Breast epithelium (tissue), 4 donors: ENCODE data around the gene SLC38A3. TPM values are rescaled to one million over a fixed set of nuclear protein-coding genes. Genes with fewer than 3 reads are reported as not detected.
"Not testable (repeated sequence)": the region's sequence is repeated elsewhere in the genome, so short reads cannot be mapped to it uniquely, and the experiment has no call there.

Source experiments
- DNase-seq, 2 donors: peaks; one replicate each; pipeline ENCODE4 v3.0.0-alpha.2; 2019; ENCODE audit warnings: low spot score in 2 of 2
- H3K27ac ChIP-seq, 2 donors: fragments of 200-600 bp; sonication (generic) in 1 of 2; one replicate each; pipeline ENCODE4 v1.5.1; 2016 to 2019; ENCODE audit warnings: mild to moderate bottlenecking in 1 of 2
- H3K27me3 ChIP-seq, 2 donors: fragments of 200-600 bp; sonication (generic) in 1 of 2; one replicate each; pipeline versions ENCODE4 v1.5.1 to v1.6.0; 2017 to 2019; ENCODE audit warnings: control low read depth in 1 of 2, mild to moderate bottlenecking in 1 of 2
- H3K36me3 ChIP-seq: fragments of 200-600 bp; one replicate; pipeline ENCODE4 v1.5.1; 2019
- H3K4me1 ChIP-seq, 2 donors: fragments of 200-600 bp; sonication (generic); one replicate each; pipeline ENCODE4 v1.5.1; 2016 to 2019; ENCODE audit warnings: control low read depth in 1 of 2
- H3K4me3 ChIP-seq, 3 donors: fragments of 200-600 bp; sonication (generic); 1 replicate in 2 of 3; 2 replicates in 1 of 3; pipeline ENCODE4 v1.5.1; 2016 to 2019; ENCODE audit warnings: mild to moderate bottlenecking in 3 of 3, moderate library complexity in 2 of 3
- H3K9me3 ChIP-seq, 2 donors: fragments of 200-600 bp; sonication (generic) in 1 of 2; one replicate each; pipeline ENCODE4 v1.5.1; 2016 to 2019; ENCODE audit warnings: control low read depth in 1 of 2
- CTCF ChIP-seq, 3 donors: fragments of 450-650 bp; IDR thresholded peaks; one replicate each; pipeline ENCODE4 v1.5.1; 2016 to 2017; ENCODE audit warnings: antibody characterized with exemption in 3 of 3, mild to moderate bottlenecking in 3 of 3, moderate library complexity in 3 of 3
- POLR2A ChIP-seq: fragments of 450-650 bp; IDR thresholded peaks from one replicate; pipeline ENCODE4 v1.6.1; 2016; ENCODE audit warnings: antibody characterized with exemption, mild to moderate bottlenecking, moderate library complexity
- POLR2AphosphoS5 ChIP-seq, 3 donors: sonication (generic); formaldehyde crosslinking; IDR thresholded peaks; one replicate each; pipeline ENCODE4 v1.6.1; 2017; ENCODE audit warnings: antibody characterized with exemption in 3 of 3
- intact Hi-C: fragments of 100-400 bp; cut with DNase I; formaldehyde crosslinking; loops from one replicate; pipeline ENCODE4 v1.15.1; 2023; ENCODE audit warnings: low total_unique reads
- total RNA-seq, 3 donors: library from RNA; depleted of rRNA; stranded (reverse); fragments of >200 nt; gene quantifications; one replicate each; pipeline ENCODE4 v1.1.0, GENCODE V29; 2016

SLC38A3 gene
- total RNA-seq, 3 donors from 2014 or later = 0.98 to 2.5 TPM; not detected in 1

DNA sequence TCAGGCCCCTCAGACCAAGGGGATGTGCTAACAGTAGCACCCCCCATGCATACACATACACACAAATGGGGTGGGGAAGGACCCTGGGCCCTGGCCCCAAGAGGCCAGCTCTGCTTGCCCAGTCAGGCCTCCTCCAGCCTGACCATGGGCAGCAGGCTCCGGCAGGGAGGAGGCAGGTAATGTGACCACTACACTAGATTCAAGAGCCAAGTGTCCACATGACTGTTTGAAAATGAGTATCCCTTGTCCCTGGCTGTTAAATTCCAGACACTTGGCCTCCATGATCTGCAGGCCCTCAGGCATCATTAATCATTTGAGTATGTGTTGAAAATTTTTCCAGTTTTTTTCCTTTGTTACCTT is 17.1 kb downstream of the SLC38A3 start:
- no peaks in the 10 kb centered on the region for H3K36me3 ChIP-seq
- peak overlapping the region in 1 of 2 donors; percentile 45 for H3K27ac ChIP-seq
- H3K9me3 ChIP-seq = no peaks in the 10 kb centered on the region
- DNase-seq = no peak
- no peaks in the 10 kb centered on the region for H3K4me1 ChIP-seq
- no peak overlapping the region for H3K4me3 ChIP-seq
- intact Hi-C loops = no loop called here
- H3K27me3 ChIP-seq = no peaks in the 10 kb centered on the region
- TF ChIP-seq POLR2AphosphoS5 (IDR thresholded peaks at IDR 0.05) = no peak
- TF ChIP-seq CTCF (IDR thresholded peaks at IDR 0.05) = no peak
- TF ChIP-seq POLR2A = no peak

DNA sequence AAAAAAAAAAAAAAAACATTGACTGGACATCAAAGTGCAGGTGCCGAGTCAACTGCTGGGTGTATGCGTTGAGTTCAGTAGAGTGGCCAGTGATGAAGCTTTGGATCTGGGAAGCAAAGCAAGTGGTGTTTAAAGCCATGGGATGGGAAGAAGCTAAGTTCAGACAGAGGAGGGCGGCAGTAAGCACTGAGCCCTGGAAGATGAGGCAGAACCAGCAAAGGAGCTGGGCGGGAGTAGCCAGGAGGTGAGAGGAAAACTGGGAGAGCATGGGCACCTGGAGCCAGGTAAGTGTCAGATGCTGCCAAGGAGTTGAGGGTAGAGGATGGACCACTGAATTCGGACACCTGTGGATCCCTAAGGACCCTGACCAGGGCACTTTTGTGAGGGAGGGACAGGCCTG is 19.6 kb downstream of the SLC38A3 start:
- Histone ChIP-seq H3K4me3 (no peak overlapping the region), H3K9me3 (no peaks in the 10 kb centered on the region), H3K36me3 (no peaks in the 10 kb centered on the region), H3K27me3 (no peaks in the 10 kb centered on the region), H3K27ac (no peak overlapping the region), H3K4me1 (peaks cover 0 to 3% of the 10 kb centered on the region in 2 donors)
- TF ChIP-seq CTCF (IDR thresholded peaks at IDR 0.05) = no peak
- no peak for TF ChIP-seq POLR2A
- no peak for TF ChIP-seq POLR2AphosphoS5 (IDR thresholded peaks at IDR 0.05)
- no peak for DNase-seq
- intact Hi-C loops = loop anchor here (1.0 kb wide), 1 partner anchor 25 kb away; no protein-coding TSS in a partner anchor

GRCh38 chr3:50226888-50227389 is 21.9 kb downstream of the SLC38A3 start:
- Histone ChIP-seq H3K4me3 (peak overlapping the region; percentile 59 to 71 (median 71)), H3K27me3 (no peaks in the 10 kb centered on the region), H3K27ac (peak overlapping the region; percentile 68 to 77), H3K9me3 (no peaks in the 10 kb centered on the region), H3K4me1 (peaks cover 0 to 3% of the 10 kb centered on the region in 2 donors), H3K36me3 (no peaks in the 10 kb centered on the region)
- intact Hi-C loops = loop anchor here (2.0 kb wide), 1 partner anchor 46 kb away; no protein-coding TSS in a partner anchor
- TF ChIP-seq POLR2A = no peak
- no peak for TF ChIP-seq POLR2AphosphoS5 (IDR thresholded peaks at IDR 0.05)
- TF ChIP-seq CTCF (IDR thresholded peaks at IDR 0.05) = no peak
- no peak for DNase-seq

DNA sequence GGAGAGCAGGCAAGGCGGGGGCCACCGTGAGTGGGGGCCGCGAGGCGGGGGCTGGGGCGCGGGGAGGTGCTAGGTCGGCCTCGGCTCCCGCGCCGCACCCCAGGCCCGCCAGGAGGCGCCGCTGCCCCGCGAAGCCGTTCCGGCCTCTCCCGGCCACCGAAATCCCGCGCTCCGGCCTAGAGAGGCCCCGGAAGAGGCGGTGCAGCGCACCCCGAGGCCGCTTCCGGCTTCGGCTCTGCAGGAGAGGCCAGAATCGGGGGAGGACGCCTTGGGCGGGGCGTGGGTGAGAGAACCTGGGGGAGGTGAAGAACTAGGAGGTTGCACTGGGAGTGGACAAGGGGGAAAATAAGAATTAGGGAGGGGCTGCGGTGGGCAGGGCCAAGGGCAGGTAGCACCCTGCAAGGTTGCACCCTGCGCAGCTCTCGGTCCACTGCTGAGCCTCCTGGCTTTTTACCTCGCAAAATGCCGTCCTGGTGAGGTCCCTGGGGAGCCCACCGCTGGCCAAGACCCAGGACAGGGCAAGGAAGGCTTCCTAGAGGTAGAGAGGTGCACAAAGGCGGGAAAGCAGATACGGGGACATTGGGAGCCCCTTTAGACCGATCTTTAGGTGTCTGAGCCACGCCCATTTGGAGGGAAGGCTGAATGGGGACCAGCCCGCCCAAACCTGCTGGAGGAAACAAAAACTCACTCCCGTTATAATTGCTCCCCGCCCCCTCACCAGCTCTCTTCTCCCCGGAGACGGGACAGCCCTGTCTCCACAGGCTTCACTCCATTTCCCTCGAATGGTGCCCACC is 22.5 kb downstream of the SLC38A3 start:
- intact Hi-C loops = loop anchor here (2.0 kb wide), 1 partner anchor 45 kb away; no protein-coding TSS in a partner anchor
- DNase-seq = peak; percentile 93 to 94
- Histone ChIP-seq H3K4me3 (peak overlapping the region; percentile 59 to 71 (median 71)), H3K4me1 (peaks cover 0 to 3% of the 10 kb centered on the region in 2 donors), H3K27me3 (no peaks in the 10 kb centered on the region), H3K27ac (peak overlapping the region; percentile 71 to 77), H3K9me3 (no peaks in the 10 kb centered on the region), H3K36me3 (no peaks in the 10 kb centered on the region)
- TF ChIP-seq POLR2AphosphoS5 (IDR thresholded peaks at IDR 0.05) (peak; percentile 60 to 66 (median 64)), CTCF (IDR thresholded peaks at IDR 0.05) (peak; percentile 54 to 78 (median 66)), POLR2A (no peak)

DNA sequence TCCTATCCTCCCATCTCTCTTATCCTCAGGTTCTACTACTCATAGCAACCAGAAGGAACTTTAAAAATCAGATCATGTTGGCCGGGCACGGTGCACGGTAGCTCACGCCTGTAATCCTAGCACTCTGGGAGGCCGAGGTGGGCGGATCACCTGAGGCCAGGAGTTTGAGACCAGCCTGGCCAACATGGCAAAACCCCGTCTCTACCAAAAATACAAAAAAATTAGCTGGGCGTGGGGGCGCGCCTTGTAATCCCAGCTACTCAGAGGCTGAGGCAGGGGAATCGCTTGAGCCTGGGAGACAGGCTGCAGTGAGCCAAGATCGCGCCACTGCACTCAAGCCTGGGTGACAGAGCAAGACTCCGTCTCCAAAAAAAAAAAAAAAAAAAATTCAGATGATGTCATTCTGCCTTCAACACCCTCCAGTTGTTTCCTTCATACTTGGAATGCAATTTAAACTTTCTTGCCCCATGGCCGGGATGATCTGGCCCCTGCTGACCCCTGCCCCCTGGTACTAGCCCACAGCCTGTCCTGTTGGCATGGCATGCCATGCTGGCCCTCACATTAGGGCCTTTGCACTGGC is 23.2 kb downstream of the SLC38A3 start:
- H3K4me3 ChIP-seq = peak overlapping the region; percentile 59 to 71 (median 71)
- DNase-seq, H3K36me3 ChIP-seq, H3K4me1 ChIP-seq, H3K27me3 ChIP-seq, H3K9me3 ChIP-seq, intact Hi-C loops: not testable (repeated sequence)
- peak overlapping the region; percentile 71 to 77 for H3K27ac ChIP-seq
